AG04450 (cell line): Measurements from ENCODE around the gene LRTM2. TPM values are rescaled to one million over a fixed set of nuclear protein-coding genes. Genes with fewer than 3 reads are reported as not detected.

ENCODE experiments used
- CTCF ChIA-PET: fragments of 300-600, 350-600 bp; formaldehyde crosslinking; extraction: SDS; loops from one replicate; lab custom pipeline; 2022; ENCODE audit warnings: antibody characterized with exemption, inconsistent platforms; lab: Charles Lee
- POLR2A ChIA-PET: fragments of 350-600 bp; formaldehyde crosslinking; extraction: SDS; loops from one replicate; lab custom pipeline; 2021; ENCODE audit warnings: antibody characterized with exemption, inconsistent platforms; lab: Yijun Ruan, JAX
- DNase-seq: peaks from one replicate; pipeline ENCODE4 v3.0.0-alpha.2; 2011; ENCODE audit warnings: low read depth, low spot score
- H3K27ac ChIP-seq: one replicate; pipeline ENCODE4 v1.5.1; 2012; ENCODE audit warnings: low read depth, low read length, control low read depth
- H3K27me3 ChIP-seq: one replicate; pipeline ENCODE4 v1.6.0; 2012; ENCODE audit warnings: low read length; ENCODE audit not compliant: control insufficient read depth, insufficient read depth
- H3K4me3 ChIP-seq: 2 replicates; pipeline ENCODE4 v1.5.1; 2011; ENCODE audit warnings: mild to moderate bottlenecking, low read depth, low read length, control low read depth
- H3K9me3 ChIP-seq: 2 replicates; pipeline ENCODE4 v1.5.1; 2012; ENCODE audit warnings: low read length; ENCODE audit not compliant: control insufficient read depth, insufficient read depth
- polyA plus RNA-seq: library from polyadenylated mRNA; depleted of rRNA; stranded (reverse); fragments of >200 nt; gene quantifications from 2 replicates; pipeline ENCODE4 v1.2.3, GENCODE V29; 2011
- TF ChIP-seq, protein P1 (sequence below): IDR thresholded peaks from 2 replicates; pipeline ENCODE4 v1.5.1; 2011; ENCODE audit warnings: low read depth, low read length, control low read depth, inconsistent platforms

The LRTM2 gene
- polyA plus RNA-seq, 1 experiment = not detected

DNA sequence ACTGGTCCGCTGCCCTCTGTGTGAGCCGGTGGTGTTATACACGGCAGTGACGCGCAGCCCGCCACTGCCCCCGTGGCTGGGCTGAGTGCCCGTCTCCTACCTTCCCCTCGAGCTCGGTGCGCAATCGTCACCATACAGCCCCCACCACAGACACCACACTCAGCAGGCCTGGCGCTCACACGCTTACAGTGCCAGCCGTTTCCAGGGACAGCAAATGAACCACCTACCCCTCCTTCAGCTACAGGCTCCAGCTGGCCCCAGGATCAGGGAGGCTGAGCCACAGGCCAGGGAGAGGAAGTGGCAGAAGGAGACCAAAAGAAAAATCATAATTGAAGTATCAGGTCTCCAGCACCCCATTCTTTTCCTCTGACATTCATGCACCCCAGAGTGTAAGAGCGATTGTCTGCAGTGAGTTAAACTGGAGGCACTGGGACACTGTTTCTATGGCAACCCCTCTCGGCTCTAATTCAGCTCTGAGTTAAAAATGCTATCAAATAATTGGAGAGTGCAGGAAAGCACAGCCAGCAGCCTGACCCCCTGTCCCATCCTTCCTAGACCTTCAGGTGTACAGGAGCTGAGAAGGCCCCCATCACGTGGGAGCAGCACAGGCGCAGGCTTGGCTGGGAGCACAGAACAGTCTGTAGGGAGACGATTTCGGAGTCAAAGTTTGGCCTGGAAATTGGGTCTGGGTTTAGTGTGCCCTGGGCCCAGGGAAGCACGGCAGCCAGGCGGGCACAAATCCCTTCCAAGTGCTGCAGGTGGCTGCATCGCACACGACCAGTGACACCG, 18.0 kb downstream of the LRTM2 start:
- no peak for DNase-seq
- no peak overlapping the region for H3K4me3 ChIP-seq
- CTCF ChIA-PET = interaction anchor here (0.5 to 1.1 kb wide), 2 partner anchors 101 to 1128 kb away, joined by 3 to 4 read pairs; no protein-coding TSS in a partner anchor
- H3K9me3 ChIP-seq = no peaks in the 10 kb centered on the region; the same call in 1 of the 2 replicates
- no peak overlapping the region for H3K27ac ChIP-seq
- POLR2A ChIA-PET = no interaction called here
- H3K27me3 ChIP-seq = peaks cover 43% of the 10 kb centered on the region
- TF ChIP-seq, protein P1, sequence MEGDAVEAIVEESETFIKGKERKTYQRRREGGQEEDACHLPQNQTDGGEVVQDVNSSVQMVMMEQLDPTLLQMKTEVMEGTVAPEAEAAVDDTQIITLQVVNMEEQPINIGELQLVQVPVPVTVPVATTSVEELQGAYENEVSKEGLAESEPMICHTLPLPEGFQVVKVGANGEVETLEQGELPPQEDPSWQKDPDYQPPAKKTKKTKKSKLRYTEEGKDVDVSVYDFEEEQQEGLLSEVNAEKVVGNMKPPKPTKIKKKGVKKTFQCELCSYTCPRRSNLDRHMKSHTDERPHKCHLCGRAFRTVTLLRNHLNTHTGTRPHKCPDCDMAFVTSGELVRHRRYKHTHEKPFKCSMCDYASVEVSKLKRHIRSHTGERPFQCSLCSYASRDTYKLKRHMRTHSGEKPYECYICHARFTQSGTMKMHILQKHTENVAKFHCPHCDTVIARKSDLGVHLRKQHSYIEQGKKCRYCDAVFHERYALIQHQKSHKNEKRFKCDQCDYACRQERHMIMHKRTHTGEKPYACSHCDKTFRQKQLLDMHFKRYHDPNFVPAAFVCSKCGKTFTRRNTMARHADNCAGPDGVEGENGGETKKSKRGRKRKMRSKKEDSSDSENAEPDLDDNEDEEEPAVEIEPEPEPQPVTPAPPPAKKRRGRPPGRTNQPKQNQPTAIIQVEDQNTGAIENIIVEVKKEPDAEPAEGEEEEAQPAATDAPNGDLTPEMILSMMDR = no peak

- Histone ChIP-seq H3K27me3 (peaks cover 44% of the 10 kb centered on the region), H3K27ac (no peak overlapping the region), H3K4me3 (no peak overlapping the region), H3K9me3 (no peaks in the 10 kb centered on the region; the same call in 1 of the 2 replicates)
- TF ChIP-seq, protein P1 = no peak
- CTCF ChIA-PET = no interaction called here
- POLR2A ChIA-PET = no interaction called here
- DNase-seq = no peak
These were observed 18.6 kb downstream of the LRTM2 start for GRCh38 chr12:1838994-1839365.

DNA sequence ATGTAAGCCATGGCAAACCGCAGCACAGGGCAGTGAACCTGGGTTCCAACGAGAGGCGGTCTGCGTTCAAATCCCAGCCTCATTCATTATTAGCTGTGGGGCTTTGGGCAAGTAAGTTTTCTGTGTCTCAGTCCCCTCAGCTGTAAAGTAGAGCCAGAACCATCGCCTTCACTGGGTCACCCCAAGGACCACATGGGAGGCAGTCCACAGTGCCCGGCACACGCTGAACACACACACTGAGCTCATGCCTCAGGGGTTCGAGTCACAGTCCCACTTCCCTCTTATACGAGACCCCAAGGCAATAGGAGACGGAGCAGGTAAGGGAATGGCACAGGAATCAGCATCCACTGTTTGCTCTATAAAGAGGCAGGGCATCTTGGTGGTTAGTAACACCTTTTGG, 19.1 kb downstream of the LRTM2 start:
- TF ChIP-seq, protein P1 = no peak
- H3K27me3 ChIP-seq = peaks cover 46% of the 10 kb centered on the region
- ChIA-PET CTCF (no interaction called here), POLR2A (no interaction called here)
- H3K27ac ChIP-seq = no peak overlapping the region
- no peak overlapping the region for H3K4me3 ChIP-seq
- no peaks in the 10 kb centered on the region; the same call in 1 of the 2 replicates for H3K9me3 ChIP-seq
- no peak for DNase-seq

GRCh38 chr12:1839956-1840951, 19.9 kb downstream of the LRTM2 start:
- CTCF ChIA-PET = interaction anchor here (1.3 kb wide), 1 partner anchor 100 kb away, joined by 6 read pairs; no protein-coding TSS in a partner anchor
- no peak overlapping the region for H3K27ac ChIP-seq
- H3K4me3 ChIP-seq = no peak overlapping the region
- POLR2A ChIA-PET = no interaction called here
- H3K27me3 ChIP-seq = peaks cover 50% of the 10 kb centered on the region
- TF ChIP-seq, protein P1 = no peak
- DNase-seq = no peak
- H3K9me3 ChIP-seq = no peaks in the 10 kb centered on the region; the same call in 1 of the 2 replicates
